A549 (cell line): ENCODE measurements around the gene BCR. TPM values are rescaled to one million over a fixed set of nuclear protein-coding genes. Genes with fewer than 3 reads are reported as not detected.

Experiments used
- ATAC-seq, 2 experiments: fragments of 200-7000 bp in 1 of 2; fragments of >200 bp in 1 of 2; cut with Nextera tagmentation in 1 of 2; cut with Tn5 transposase in 1 of 2; 3 replicates each; pipeline versions ENCODE4 v1.8.0 to v1.9.1; 2018 to 2020; ENCODE audit warnings: mild to moderate bottlenecking in 1 of 2, moderate library complexity in 1 of 2
- CTCF ChIA-PET: fragments of 300-600 bp; sonication (Branson Sonifier 250); formaldehyde crosslinking; extraction: SDS; loops from one replicate; lab custom pipeline; 2021; ENCODE audit warnings: antibody characterized with exemption, inconsistent platforms; lab: Yijun Ruan, JAX
- POLR2A ChIA-PET: fragments of 350-600 bp; formaldehyde crosslinking; extraction: SDS; loops from one replicate; lab custom pipeline; 2021; ENCODE audit warnings: antibody characterized with exemption, inconsistent platforms; lab: Yijun Ruan, JAX
- DNase-seq, 2 experiments: peaks; one replicate each; pipeline versions ENCODE4 v3.0.0 to v3.0.0-alpha.2; 2011 to 2016; ENCODE audit warnings: low read depth in 1 of 2, low spot score in 1 of 2
- FAIRE-seq: peaks from 2 replicates; lab custom pipeline; 2011; peaks lifted over from hg19 to GRCh38; lab: Jason Lieb, UNC
- H3K27ac ChIP-seq, 2 experiments: fragments of >200 bp; sonication (Bioruptor Twin); formaldehyde crosslinking; 3 replicates each; pipeline ENCODE4 v1.5.1; 2016 to 2017
- H3K4me1 ChIP-seq: fragments of >200 bp; sonication (Bioruptor Twin); formaldehyde crosslinking; 3 replicates; pipeline ENCODE4 v1.6.1; 2016
- H3K4me2 ChIP-seq: fragments of >200 bp; sonication (Bioruptor Twin); formaldehyde crosslinking; 3 replicates; pipeline ENCODE4 v1.6.1; 2016
- H3K4me3 ChIP-seq: fragments of >200 bp; sonication (Bioruptor Twin); formaldehyde crosslinking; 3 replicates; pipeline ENCODE4 v1.5.1; 2016
- H3K9me3 ChIP-seq: fragments of >200 bp; sonication (Bioruptor Twin); formaldehyde crosslinking; 3 replicates; pipeline ENCODE4 v1.6.1; 2016
- ATOH8 ChIP-seq: fragments of 250-450 bp; sonication (Bioruptor Pico); IDR thresholded peaks from 2 replicates; pipeline ENCODE4 v1.5.0; 2020; ENCODE audit warnings: low read depth, mild to moderate bottlenecking, moderate library complexity
- CEBPB ChIP-seq, 2 experiments: fragments of >200 bp in 1 of 2; sonication (Bioruptor Twin) in 1 of 2; formaldehyde crosslinking in 1 of 2; IDR thresholded peaks; 2 replicates each; pipeline ENCODE4 v1.6.1; 2012 to 2016
- CHD2 ChIP-seq: fragments of 150-350 bp; IDR thresholded peaks from 2 replicates; pipeline ENCODE4 v1.6.1; 2014; ENCODE audit warnings: low read length; ENCODE audit not compliant: partially characterized antibody
- ELK1 ChIP-seq: fragments of 150-350 bp; IDR thresholded peaks from 2 replicates; pipeline ENCODE4 v1.6.1; 2014; ENCODE audit warnings: low read depth, mild to moderate bottlenecking, low read length
- FOSB ChIP-seq: fragments of 250-450 bp; sonication (Bioruptor Pico); IDR thresholded peaks from 2 replicates; pipeline ENCODE4 v1.5.0; 2020; ENCODE audit warnings: mild to moderate bottlenecking, moderate library complexity
- GATA3 ChIP-seq: IDR thresholded peaks from 2 replicates; pipeline ENCODE4 v1.6.1; 2012; ENCODE audit warnings: borderline replicate concordance
- HEYL ChIP-seq: fragments of 250-450 bp; sonication (Bioruptor Pico); IDR thresholded peaks from 2 replicates; pipeline ENCODE4 v1.8.0; 2021; ENCODE audit warnings: mild to moderate bottlenecking, moderate library complexity
- HOXA7 ChIP-seq: fragments of 250-450 bp; sonication (Bioruptor Pico); IDR thresholded peaks from 2 replicates; pipeline ENCODE4 v1.5.0; 2020; ENCODE audit warnings: mild to moderate bottlenecking, moderate library complexity
- HOXB5 ChIP-seq: fragments of 250-450 bp; sonication (Bioruptor Pico); IDR thresholded peaks from 2 replicates; pipeline ENCODE4 v1.5.0; 2020; ENCODE audit warnings: mild to moderate bottlenecking, moderate library complexity
- JUN ChIP-seq, 2 experiments: fragments of >200 bp; sonication (Bioruptor Twin); formaldehyde crosslinking; IDR thresholded peaks; 2 replicates in 1 of 2; 3 replicates in 1 of 2; pipeline ENCODE4 v1.6.1; 2016 to 2017
- KDM1A ChIP-seq: fragments of 200-600 bp; sonication (generic); IDR thresholded peaks from 2 replicates; pipeline ENCODE4 v1.6.1; 2016; ENCODE audit warnings: low read depth, mild to moderate bottlenecking
- MAFK ChIP-seq: fragments of 450-650 bp; IDR thresholded peaks from 2 replicates; pipeline ENCODE4 v1.6.1; 2014; ENCODE audit not compliant: partially characterized antibody
- MYC ChIP-seq: IDR thresholded peaks from 2 replicates; pipeline ENCODE4 v1.6.1; 2012; ENCODE audit warnings: mild to moderate bottlenecking, inconsistent platforms, low read length, improper control_type of control experiment, borderline replicate concordance
- NR3C1 ChIP-seq: fragments of >200 bp; sonication (Bioruptor Twin); formaldehyde crosslinking; IDR thresholded peaks from 3 replicates; pipeline ENCODE4 v1.6.1; 2017
- PBX3 ChIP-seq: IDR thresholded peaks from 2 replicates; pipeline ENCODE4 v1.6.1; 2012
- PHF8 ChIP-seq: fragments of 200-600 bp; sonication (generic); IDR thresholded peaks from 2 replicates; pipeline ENCODE4 v1.6.1; 2016; ENCODE audit warnings: low read depth, mild to moderate bottlenecking, antibody characterized with exemption, moderate library complexity, borderline replicate concordance
- POLR2A ChIP-seq: IDR thresholded peaks from 2 replicates; pipeline ENCODE4 v1.6.1; 2012; ENCODE audit warnings: mild to moderate bottlenecking, low read length
- RARB ChIP-seq: fragments of 250-450 bp; sonication (Bioruptor Pico); IDR thresholded peaks from 2 replicates; pipeline ENCODE4 v1.8.0; 2021; ENCODE audit warnings: mild to moderate bottlenecking, moderate library complexity
- RFX5 ChIP-seq: fragments of 450-650 bp; IDR thresholded peaks from 2 replicates; pipeline ENCODE4 v1.7.1; 2014; ENCODE audit warnings: antibody characterized with exemption, mild to moderate bottlenecking, moderate library complexity
- RNF2 ChIP-seq: fragments of 200-600 bp; sonication (generic); IDR thresholded peaks from 2 replicates; pipeline ENCODE4 v1.6.1; 2016; ENCODE audit warnings: low read depth, mild to moderate bottlenecking, antibody characterized with exemption, moderate library complexity, borderline replicate concordance
- ZNF302 ChIP-seq: fragments of 250-450 bp; sonication (Bioruptor Pico); IDR thresholded peaks from 2 replicates; pipeline ENCODE4 v1.9.0; 2021; ENCODE audit warnings: inconsistent platforms, mild to moderate bottlenecking, moderate library complexity
- ZSCAN20 ChIP-seq: fragments of 250-450 bp; sonication (Bioruptor Pico); IDR thresholded peaks from 2 replicates; pipeline ENCODE4 v1.8.0; 2022; ENCODE audit warnings: mild to moderate bottlenecking, moderate library complexity
- WGBS: methylation state at CpG from one replicate; pipeline ENCODE4 v1.1.6; 2017; ENCODE audit errors: missing lambda C conversion rate; 5-methylcytosine and 5-hydroxymethylcytosine counted together
- polyA plus RNA-seq, 4 experiments: library from polyadenylated mRNA; depleted of rRNA in 3 of 4; stranded (reverse); fragments of >200 nt; fragmentation: RNase III in 1 of 4; extraction: RNeasy Plus Mini Kit Qiagen cat#74134 plus additional on column Dnase treatment in 1 of 4; gene quantifications; 2 replicates in 3 of 4; 3 replicates in 1 of 4; pipeline ENCODE4 v1.2.3, GENCODE V29; 2011 to 2017

Gene BCR
- polyA plus RNA-seq, 2 of the 4 experiments (the other 2 are of a cell fraction), result 14.7 to 16.4 TPM

- peak overlapping the region in 1 of 2 experiments; percentile 55; a peak in 3 of 6 replicates for H3K27ac ChIP-seq
These were observed 43.4 kb downstream of the BCR start for GRCh38 chr22:23223569-23224317.

GRCh38 chr22:23224846-23225245 is 44.5 kb downstream of the BCR start:
- WGBS, result 85% methylated on average over 7 of the region's 7 CpGs
- H3K4me3 ChIP-seq, result no peak overlapping the region
- peak overlapping the region; percentile 67; the same call in 2 of the 3 replicates for H3K4me2 ChIP-seq
- POLR2A ChIA-PET, result no interaction called here
- TF ChIP-seq CHD2, result no peak
- TF ChIP-seq RFX5, result no peak
- no peak for TF ChIP-seq CEBPB (IDR thresholded peaks at IDR 0.05)
- no peak for TF ChIP-seq MAFK
- TF ChIP-seq GATA3, result no peak
- no peak for TF ChIP-seq JUN (IDR thresholded peaks at IDR 0.05)
- TF ChIP-seq MYC, result no peak
- no peak for TF ChIP-seq PHF8
- TF ChIP-seq KDM1A, result no peak
- TF ChIP-seq, all 56 proteins: peak for 0
- Histone ChIP-seq H3K27ac (peak overlapping the region in 1 of 2 experiments; percentile 75; a peak in 2 of 6 replicates), H3K4me1 (peaks cover 45% of the 10 kb centered on the region), H3K9me3 (no peaks in the 10 kb centered on the region)
- ATAC-seq, result no peak
- no peak for DNase-seq
- no peak for FAIRE-seq
- CTCF ChIA-PET, result interaction anchor here (0.7 to 2.7 kb wide), 3 partner anchors 17 to 69 kb away, joined by 3 to 7 read pairs (median 3); no protein-coding TSS in a partner anchor

More at GRCh38 chr22:23223569-23224317, 43.4 kb downstream of the BCR start:
- Histone ChIP-seq H3K9me3 (no peaks in the 10 kb centered on the region), H3K4me1 (peaks cover 51% of the 10 kb centered on the region), H3K4me3 (no peak overlapping the region), H3K4me2 (no peak overlapping the region)
- no peak for FAIRE-seq
- 82% methylated on average over 12 of the region's 12 CpGs for WGBS
- no peak for DNase-seq
- POLR2A ChIA-PET, result no interaction called here
- no peak for TF ChIP-seq ELK1
- TF ChIP-seq RFX5, result no peak
- TF ChIP-seq ZSCAN20 (CRISPR knock-in tag), result no peak
- no peak for TF ChIP-seq POLR2A
- TF ChIP-seq FOSB (CRISPR knock-in tag), result no peak
- TF ChIP-seq ATOH8 (CRISPR knock-in tag), result no peak
- no peak for ATAC-seq
- CTCF ChIA-PET, result interaction anchor here (1.1 kb wide), 1 partner anchor 18 kb away, joined by 3 read pairs; no protein-coding TSS in a partner anchor

GRCh38 chr22:23225337-23225723 is 45.0 kb downstream of the BCR start:
- ATAC-seq, result peak; percentile 51 to 54; a peak in 3 of 6 replicates

More at GRCh38 chr22:23225337-23225723, 45.0 kb downstream of the BCR start:
- no peak for FAIRE-seq
- H3K27ac ChIP-seq, result peak overlapping the region; percentile 31 to 75; a peak in 4 of 6 replicates
- WGBS, result 60% methylated on average over 1 of the region's 10 CpGs
- peak overlapping the region; percentile 67 for H3K4me2 ChIP-seq
- peaks cover 40% of the 10 kb centered on the region for H3K4me1 ChIP-seq
- no peak overlapping the region for H3K4me3 ChIP-seq
- ChIA-PET CTCF (interaction anchor here (0.7 to 2.7 kb wide), 6 partner anchors 16 to 69 kb away, joined by 3 to 7 read pairs (median 4); no protein-coding TSS in a partner anchor), POLR2A (no interaction called here)
- H3K9me3 ChIP-seq, result no peaks in the 10 kb centered on the region
- DNase-seq, result no peak
- TF ChIP-seq HOXA7 (CRISPR knock-in tag) (no peak), POLR2A (no peak), RNF2 (no peak), ZNF302 (CRISPR knock-in tag) (no peak), RARB (CRISPR knock-in tag) (no peak), HOXB5 (CRISPR knock-in tag) (no peak), PBX3 (no peak), HEYL (CRISPR knock-in tag) (no peak), NR3C1 (no peak)
